NCI-H2171 treated with DMSO at 0.1 percent for 48 hours (cell line): ENCODE data around the gene WWOX.
A peak's percentile ranks its signal among the peaks of the same experiment; 100 is the strongest.

ENCODE experiments used
- DNase-seq: peaks from one replicate; lab custom pipeline; 2025; lab: John Stamatoyannopoulos, UW

The WWOX gene

GRCh38 chr16:79100447-79100846, 1001.0 kb downstream of the WWOX start:
- no peak for DNase-seq

GRCh38 chr16:79101491-79101890, 1002.0 kb downstream of the WWOX start:
- no peak for DNase-seq

GRCh38 chr16:79104567-79104966, 1005.1 kb downstream of the WWOX start:
- DNase-seq: no peak

DNA sequence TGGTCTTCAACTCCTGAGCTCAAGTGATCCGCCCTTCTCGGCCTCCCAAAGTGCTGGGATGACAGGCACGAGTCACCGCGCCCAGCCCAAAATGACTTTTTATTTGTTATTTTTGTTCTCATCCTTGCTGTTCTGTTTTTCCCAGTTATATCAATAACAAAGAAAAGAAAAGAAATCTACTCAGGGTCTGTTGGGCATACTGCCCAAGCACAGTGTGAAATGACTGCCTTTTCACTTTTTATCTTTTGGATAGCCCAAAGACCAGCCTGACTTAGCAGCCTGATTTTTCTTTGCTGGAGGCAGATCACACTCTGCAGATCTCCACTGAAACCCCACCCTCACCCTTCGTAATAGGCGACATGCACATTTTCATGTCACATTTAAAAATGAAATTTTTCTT, 1007.8 kb downstream of the WWOX start:
- no peak for DNase-seq

GRCh38 chr16:79109771-79110170, 1010.3 kb downstream of the WWOX start:
- no peak for DNase-seq

DNA sequence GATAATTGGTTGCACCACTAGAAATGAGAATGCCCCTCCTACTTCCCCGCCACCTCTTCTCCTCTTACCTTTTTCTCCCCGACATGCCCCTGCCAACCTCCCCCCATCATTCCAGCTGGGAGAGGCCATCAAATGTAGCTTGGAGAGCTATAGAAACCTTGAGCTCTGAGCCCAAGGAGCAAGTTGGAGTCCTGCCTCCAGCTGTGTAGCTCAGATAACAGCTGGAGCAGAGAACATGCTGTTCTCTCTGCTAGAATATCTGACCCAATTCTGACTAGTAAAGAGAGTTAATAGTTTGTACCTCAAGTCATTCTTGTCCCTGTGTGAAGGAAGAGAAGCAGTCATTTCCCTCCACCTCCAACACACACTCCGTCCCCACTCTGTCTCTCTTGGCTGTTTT, 1010.8 kb downstream of the WWOX start:
- DNase-seq: no peak

- no peak for DNase-seq
These were observed 1011.5 kb downstream of the WWOX start for GRCh38 chr16:79110953-79111352.

DNA sequence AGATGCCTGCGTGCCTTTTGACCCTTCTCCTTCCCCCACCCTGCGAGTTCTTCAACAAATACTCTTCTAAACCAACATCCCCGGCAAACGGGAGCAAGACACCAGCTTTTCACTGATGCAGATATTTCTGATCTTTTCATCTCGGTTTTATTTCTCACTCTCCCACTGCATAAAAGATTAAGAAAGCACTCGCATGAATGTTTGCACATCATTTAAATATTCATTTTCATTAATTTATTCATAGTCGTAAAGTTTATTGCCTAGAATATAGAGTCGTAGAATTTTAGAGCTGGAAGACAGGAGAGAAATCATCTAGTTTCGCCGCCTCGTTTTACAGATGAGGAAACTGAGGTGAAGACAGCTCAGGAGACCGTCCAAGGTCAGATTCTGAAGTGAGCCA, 1013.0 kb downstream of the WWOX start:
- no peak for DNase-seq

GRCh38 chr16:79113826-79114225, 1014.4 kb downstream of the WWOX start:
- DNase-seq: no peak

GRCh38 chr16:79114759-79115158, 1015.3 kb downstream of the WWOX start:
- DNase-seq: no peak

- DNase-seq: peak; percentile 2
These were observed 1022.5 kb downstream of the WWOX start for GRCh38 chr16:79121906-79122305.

DNA sequence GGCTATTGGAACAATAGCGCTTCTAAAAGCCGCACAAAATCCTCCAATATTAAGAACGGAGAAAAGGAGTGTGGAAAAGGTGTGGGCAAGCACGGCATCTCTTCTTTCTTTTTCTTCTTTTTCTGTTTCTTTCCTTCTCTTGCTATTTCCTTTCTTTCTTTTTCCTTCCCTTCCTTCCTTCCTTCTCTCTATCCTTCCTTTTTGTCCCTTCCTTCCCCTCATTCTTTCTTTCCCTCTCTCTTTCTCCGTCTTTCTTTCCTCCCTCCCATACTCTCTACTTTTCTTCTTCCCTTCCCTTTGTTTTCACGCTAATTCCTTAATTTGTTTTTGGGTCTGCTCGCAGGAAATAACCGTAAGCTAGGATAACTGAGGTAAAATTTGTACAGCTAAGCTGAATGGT, 1022.9 kb downstream of the WWOX start:
- DNase-seq: no peak

- DNase-seq: no peak
These were observed 1024.7 kb downstream of the WWOX start for GRCh38 chr16:79124016-79124756.

DNA sequence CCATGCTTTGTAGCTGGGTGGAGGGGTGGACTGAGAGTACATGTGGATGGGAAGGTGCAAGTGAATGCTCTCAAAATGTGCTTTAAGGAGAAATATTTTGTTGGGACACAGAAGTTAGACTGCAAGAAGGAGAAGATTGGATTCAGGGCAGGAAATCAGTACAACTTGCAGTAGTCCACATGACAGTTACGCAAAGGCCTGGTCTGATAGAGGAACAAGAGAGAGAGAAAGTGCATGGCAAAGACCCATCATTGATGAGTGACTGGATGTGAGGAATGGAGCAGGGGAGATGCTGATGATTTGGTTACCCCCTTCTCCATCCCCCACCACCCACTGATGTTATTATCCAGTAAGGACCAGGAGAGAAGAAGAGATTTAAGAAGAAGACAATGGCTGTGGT, 1028.3 kb downstream of the WWOX start:
- DNase-seq: no peak

DNA sequence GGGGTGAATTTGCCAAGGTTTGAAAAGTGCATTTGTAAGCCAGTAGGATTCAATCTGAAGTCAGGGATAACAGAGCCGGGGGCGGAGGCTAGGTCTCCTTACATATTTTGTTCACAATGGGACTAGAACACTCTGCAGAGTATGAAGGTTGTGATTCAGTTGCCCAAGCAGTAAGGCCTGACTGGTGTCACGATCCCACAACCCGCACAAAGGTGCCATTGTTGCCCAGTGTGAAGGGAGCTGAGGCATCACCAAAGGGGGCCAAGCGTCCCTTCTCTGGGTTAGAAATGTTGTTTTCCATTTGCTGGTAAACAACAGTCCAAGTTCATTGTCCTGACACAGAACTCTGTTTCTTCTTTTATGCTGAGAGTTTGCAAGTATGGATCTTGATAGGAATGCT, 1029.3 kb downstream of the WWOX start:
- DNase-seq: no peak

GRCh38 chr16:79130616-79131015, 1031.2 kb downstream of the WWOX start:
- DNase-seq: peak; percentile 7

DNA sequence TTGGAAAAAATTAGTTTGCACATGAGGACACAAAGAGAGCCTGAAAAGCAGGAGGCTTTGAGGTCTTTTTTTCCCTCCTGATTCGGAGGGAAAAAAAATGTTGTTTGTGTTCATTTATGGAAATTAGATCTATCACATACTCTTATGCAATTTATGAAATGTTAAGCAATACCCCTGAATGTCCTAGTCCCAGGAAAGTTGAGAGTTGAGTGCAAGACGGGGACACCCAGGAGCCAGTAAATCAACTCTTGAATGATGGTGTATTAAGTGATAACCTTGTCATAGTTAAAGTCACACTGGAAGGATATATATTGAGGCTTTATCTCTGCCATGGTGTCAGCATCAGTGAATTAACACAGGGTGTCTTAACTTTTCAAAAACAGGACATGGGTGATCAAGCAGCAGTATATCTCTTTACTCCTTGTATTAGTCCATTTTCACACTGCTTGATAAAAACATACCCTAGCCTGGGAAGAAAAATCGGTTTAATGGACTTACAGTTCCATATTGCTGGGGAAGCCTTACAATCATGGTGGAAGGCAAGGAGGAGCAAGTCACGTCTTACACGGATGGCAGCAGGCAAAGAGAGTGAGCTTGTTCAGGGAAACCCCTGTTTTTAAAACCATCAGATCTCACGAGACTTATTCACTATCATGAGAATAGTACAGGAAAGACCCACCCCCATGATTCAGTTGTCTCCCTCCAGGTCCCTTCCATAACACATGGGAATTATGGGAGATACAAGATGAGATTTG, 1032.0 kb downstream of the WWOX start:
- DNase-seq: no peak

DNA sequence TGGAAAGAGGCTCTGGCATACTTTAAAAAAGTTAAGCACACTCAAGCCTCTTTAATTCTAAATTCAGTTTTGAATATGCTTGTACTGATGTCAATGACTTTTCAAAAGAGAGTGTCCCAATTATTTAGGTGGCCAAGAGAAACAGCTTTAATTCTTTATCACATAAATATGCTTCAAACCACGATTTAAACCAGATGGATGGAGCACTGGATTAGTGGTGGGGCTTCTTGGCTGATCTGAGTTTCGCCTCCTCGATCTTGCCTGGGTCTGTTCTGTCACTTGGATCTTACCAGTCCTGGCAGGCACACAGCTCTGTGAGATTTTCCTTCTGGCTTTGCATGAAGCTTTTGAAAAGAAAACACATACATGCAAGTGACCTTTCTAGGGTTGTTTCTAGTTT, 1033.2 kb downstream of the WWOX start:
- no peak for DNase-seq

- no peak for DNase-seq
These were observed 1034.8 kb downstream of the WWOX start for GRCh38 chr16:79134300-79134699.

- no peak for DNase-seq
These were observed 1037.5 kb downstream of the WWOX start for GRCh38 chr16:79136955-79137354.

- DNase-seq: no peak
These were observed 1038.0 kb downstream of the WWOX start for GRCh38 chr16:79137426-79137939.

GRCh38 chr16:79139799-79140198, 1040.3 kb downstream of the WWOX start:
- DNase-seq: no peak

GRCh38 chr16:79143026-79143425, 1043.6 kb downstream of the WWOX start:
- DNase-seq: no peak
